Large intestine (tissue), 3 donors: Measurements from ENCODE around the gene ANTKMT. TPM values are rescaled to one million over a fixed set of nuclear protein-coding genes. Genes with fewer than 3 reads are reported as not detected.
A peak's percentile ranks its signal among the peaks of the same experiment; 100 is the strongest.

ENCODE experiments used
- DNase-seq, 2 donors: peaks; one replicate each; pipeline versions ENCODE4 v3.0.0 to v3.0.0-alpha.2; 2013
- H3K27ac ChIP-seq: one replicate; pipeline ENCODE4 v1.5.1; 2013; ENCODE audit warnings: low read length
- H3K27me3 ChIP-seq: 2 replicates; pipeline ENCODE4 v1.6.1; 2013; ENCODE audit warnings: low read length; ENCODE audit not compliant: control insufficient read depth, insufficient read depth
- H3K36me3 ChIP-seq: 2 replicates; pipeline ENCODE4 v1.6.1; 2013; ENCODE audit warnings: low read length; ENCODE audit not compliant: control insufficient read depth, insufficient read depth
- H3K4me1 ChIP-seq: one replicate; pipeline ENCODE4 v1.6.1; 2013; ENCODE audit warnings: low read length; ENCODE audit not compliant: control insufficient read depth, insufficient read depth
- H3K4me3 ChIP-seq: one replicate; pipeline ENCODE4 v1.5.1; 2013; ENCODE audit warnings: low read length
- H3K9me3 ChIP-seq: one replicate; pipeline ENCODE4 v1.6.1; 2013; ENCODE audit warnings: mild to moderate bottlenecking, low read depth, low read length, moderate library complexity; ENCODE audit not compliant: control insufficient read depth
- WGBS: methylation state at CpG from one replicate; pipeline ENCODE4 v1.1.5; 2013; ENCODE audit warnings: low lambda C conversion rate; ENCODE audit not compliant: insufficient coverage; 5-methylcytosine and 5-hydroxymethylcytosine counted together
- polyA plus RNA-seq: library from polyadenylated mRNA; unstranded; fragments of 120-200 nt; gene quantifications from one replicate; pipeline ENCODE4 v1.2.1, GENCODE V29; 2013

ANTKMT gene
- polyA plus RNA-seq, 1 donor: 23.0 TPM

- no peak for DNase-seq
- H3K4me3 ChIP-seq: no peak overlapping the region
- peaks cover 21% of the 10 kb centered on the region for H3K27me3 ChIP-seq
- no CpG with 5 or more reads among the region's 9 CpGs for WGBS
- H3K9me3 ChIP-seq: peaks cover 20% of the 10 kb centered on the region
- peaks cover 29% of the 10 kb centered on the region for H3K4me1 ChIP-seq
- peaks cover 6% of the 10 kb centered on the region for H3K36me3 ChIP-seq
- H3K27ac ChIP-seq: no peak overlapping the region
Measured at GRCh38 chr16:723695-724094, 2.7 kb downstream of the ANTKMT start.

GRCh38 chr16:724188-725040, 3.5 kb downstream of the ANTKMT start:
- no CpG with 5 or more reads among the region's 29 CpGs for WGBS
- Histone ChIP-seq H3K27me3 (peaks cover 21% of the 10 kb centered on the region), H3K27ac (no peak overlapping the region), H3K36me3 (peaks cover 6% of the 10 kb centered on the region), H3K4me3 (no peak overlapping the region), H3K4me1 (peaks cover 23% of the 10 kb centered on the region), H3K9me3 (peaks cover 20% of the 10 kb centered on the region)
- no peak for DNase-seq

DNA sequence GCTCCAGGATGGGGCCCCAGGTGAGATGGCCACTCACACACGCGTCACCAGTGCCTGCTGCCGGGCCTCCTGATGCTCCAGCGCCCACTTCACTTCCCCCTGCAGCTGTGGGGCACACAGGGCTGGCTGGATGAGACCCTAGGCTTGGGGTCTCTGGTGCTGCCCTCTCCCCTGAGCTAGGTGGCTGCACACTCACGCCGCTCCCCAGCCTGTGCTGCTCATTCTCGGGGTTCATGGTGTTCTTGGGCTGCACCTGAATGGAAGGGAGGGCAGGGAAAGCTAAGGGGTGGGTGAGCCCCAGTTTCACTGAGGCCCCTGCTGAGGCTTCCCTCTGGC, 4.1 kb downstream of the ANTKMT start:
- Histone ChIP-seq H3K4me1 (peaks cover 19% of the 10 kb centered on the region), H3K27me3 (peaks cover 21% of the 10 kb centered on the region), H3K4me3 (no peak overlapping the region), H3K27ac (no peak overlapping the region), H3K9me3 (peaks cover 20% of the 10 kb centered on the region), H3K36me3 (peaks cover 10% of the 10 kb centered on the region)
- WGBS: no CpG with 5 or more reads among the region's 7 CpGs
- no peak for DNase-seq

- H3K4me3 ChIP-seq: no peak overlapping the region
- peaks cover 21% of the 10 kb centered on the region for H3K27me3 ChIP-seq
- peaks cover 14% of the 10 kb centered on the region for H3K4me1 ChIP-seq
- no CpG with 5 or more reads among the region's 23 CpGs for WGBS
- H3K36me3 ChIP-seq: peaks cover 17% of the 10 kb centered on the region
- no peak overlapping the region for H3K27ac ChIP-seq
- no peak for DNase-seq
- H3K9me3 ChIP-seq: peaks cover 18% of the 10 kb centered on the region
Measured at GRCh38 chr16:725463-726187, 4.7 kb downstream of the ANTKMT start.

DNA sequence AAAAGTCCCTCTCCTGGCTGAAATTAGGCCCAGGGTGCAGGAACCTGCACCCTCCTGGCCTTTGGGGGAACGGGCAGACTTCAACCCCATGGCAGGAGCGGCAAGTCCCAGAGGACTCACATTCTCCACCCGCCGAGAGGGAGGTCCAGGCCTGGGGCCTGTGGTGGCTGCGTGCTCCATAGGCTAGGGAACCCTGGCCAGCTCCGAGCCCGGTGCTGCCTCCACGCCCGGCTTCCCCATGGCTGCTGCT, 5.2 kb downstream of the ANTKMT start:
- Histone ChIP-seq H3K9me3 (peaks cover 17% of the 10 kb centered on the region), H3K4me3 (no peak overlapping the region), H3K27me3 (peaks cover 21% of the 10 kb centered on the region), H3K4me1 (peaks cover 14% of the 10 kb centered on the region), H3K36me3 (peaks cover 21% of the 10 kb centered on the region), H3K27ac (no peak overlapping the region)
- no peak for DNase-seq
- no CpG with 5 or more reads among the region's 9 CpGs for WGBS

DNA sequence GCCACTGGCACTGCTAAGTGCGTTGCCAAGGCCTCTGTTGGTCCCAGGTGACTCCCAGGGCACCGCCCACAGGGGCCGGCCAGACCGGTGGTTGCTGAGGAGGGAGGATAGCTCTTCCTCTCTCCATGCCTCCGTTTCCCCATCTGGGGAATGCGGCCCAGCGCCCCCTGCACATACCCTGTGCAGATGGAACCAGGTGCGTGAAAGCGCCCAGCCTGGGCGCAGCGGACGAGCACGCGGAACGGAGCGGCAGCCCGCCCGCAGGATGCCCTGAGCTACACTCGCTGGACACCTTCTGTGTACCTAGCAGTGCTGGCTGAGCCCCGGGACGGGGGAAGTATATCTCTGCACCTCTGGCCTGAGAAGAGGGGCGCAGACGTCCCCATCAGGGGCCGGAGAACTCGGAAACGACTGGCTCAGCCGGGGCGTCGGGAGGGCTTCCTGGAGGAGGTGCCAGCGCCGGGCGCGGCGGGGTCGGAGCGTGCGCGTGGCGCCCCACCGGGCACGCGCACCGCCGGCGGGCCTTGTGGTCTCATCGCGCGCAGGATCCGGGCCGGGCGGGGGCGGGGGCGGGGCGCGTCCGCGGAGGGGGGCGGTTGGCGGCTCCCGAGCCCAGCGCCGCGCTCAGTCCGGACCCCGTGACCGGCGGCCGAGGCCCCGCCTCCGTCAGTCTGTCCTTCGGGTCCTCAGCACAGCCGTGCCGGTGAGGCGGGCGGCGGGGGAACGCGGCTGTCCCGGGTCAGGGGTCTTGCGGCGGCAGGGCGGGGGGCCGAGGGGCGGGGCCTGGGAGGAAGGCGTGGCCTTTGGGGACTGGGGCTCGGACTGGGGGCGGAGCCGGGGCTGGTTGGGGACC, 5.7 kb downstream of the ANTKMT start, which contains the start of the genes CCDC78 and HAGHL:
Gene CCDC78, minus strand, starts transcription at position 6 of the 853 bp plus-strand sequence. CDS start 76 bp downstream, outside the sequence.
Gene HAGHL, plus strand, starts transcription at position 669 of the 853 bp plus-strand sequence. CDS start 404 bp downstream, outside the sequence.
- no CpG with 5 or more reads among the region's 88 CpGs for WGBS
- peaks cover 14% of the 10 kb centered on the region for H3K4me1 ChIP-seq
- H3K27ac ChIP-seq: no peak within 1 kb of the TSS
- H3K9me3 ChIP-seq: peaks cover 13% of the 10 kb centered on the region
- H3K36me3 ChIP-seq: peaks cover 26% of the 10 kb centered on the region
- peak within 1 kb of the TSS; percentile 42 for H3K4me3 ChIP-seq
- no peak for DNase-seq
- peaks cover 21% of the 10 kb centered on the region for H3K27me3 ChIP-seq

DNA sequence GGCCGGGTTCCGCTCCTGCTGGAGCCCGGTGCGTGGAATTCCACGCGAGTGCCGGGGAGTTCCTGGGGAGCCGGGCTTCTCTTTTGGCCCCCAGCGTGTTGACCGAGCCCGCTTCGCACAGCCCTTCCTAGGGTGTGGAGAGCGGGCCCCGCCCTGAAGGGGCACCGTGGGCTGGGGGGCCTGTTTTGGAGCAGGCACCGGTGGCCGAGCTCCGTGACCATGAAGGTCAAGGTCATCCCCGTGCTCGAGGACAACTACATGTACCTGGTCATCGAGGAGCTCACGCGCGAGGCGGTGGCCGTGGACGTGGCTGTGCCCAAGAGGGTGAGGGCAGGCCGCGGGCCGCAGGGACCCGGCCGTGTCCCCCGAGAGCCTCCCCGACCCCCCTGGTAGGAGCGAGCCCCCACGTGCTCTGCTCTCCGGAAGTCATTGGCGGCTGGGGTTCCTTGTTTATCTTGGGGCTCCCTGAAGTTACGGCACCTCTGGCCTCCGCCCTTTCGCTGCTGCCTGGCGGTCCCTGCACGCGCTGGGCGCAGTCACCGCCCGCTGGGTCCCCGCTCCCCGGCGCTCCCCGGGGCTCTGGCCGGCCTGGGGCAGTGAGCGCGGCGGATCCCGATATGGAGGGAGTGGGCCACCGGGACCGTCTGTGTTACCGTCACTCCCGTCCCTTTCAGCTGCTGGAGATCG, 6.5 kb downstream of the ANTKMT start:
- H3K27me3 ChIP-seq: peaks cover 21% of the 10 kb centered on the region
- H3K4me1 ChIP-seq: peaks cover 14% of the 10 kb centered on the region
- H3K36me3 ChIP-seq: peaks cover 30% of the 10 kb centered on the region
- DNase-seq: peak in 1 of 2 donors; percentile 55
- no peak overlapping the region for H3K27ac ChIP-seq
- H3K9me3 ChIP-seq: peaks cover 7% of the 10 kb centered on the region
- peak overlapping the region; percentile 42 for H3K4me3 ChIP-seq
- WGBS: no CpG with 5 or more reads among the region's 61 CpGs

GRCh38 chr16:728131-728889, 7.4 kb downstream of the ANTKMT start:
- H3K27ac ChIP-seq: no peak overlapping the region
- peaks cover 14% of the 10 kb centered on the region for H3K4me1 ChIP-seq
- H3K36me3 ChIP-seq: peaks cover 32% of the 10 kb centered on the region
- no CpG with 5 or more reads among the region's 80 CpGs for WGBS
- H3K4me3 ChIP-seq: no peak overlapping the region
- peaks cover 21% of the 10 kb centered on the region for H3K27me3 ChIP-seq
- peaks cover 7% of the 10 kb centered on the region for H3K9me3 ChIP-seq
- peak; percentile 65 to 79 for DNase-seq

DNA sequence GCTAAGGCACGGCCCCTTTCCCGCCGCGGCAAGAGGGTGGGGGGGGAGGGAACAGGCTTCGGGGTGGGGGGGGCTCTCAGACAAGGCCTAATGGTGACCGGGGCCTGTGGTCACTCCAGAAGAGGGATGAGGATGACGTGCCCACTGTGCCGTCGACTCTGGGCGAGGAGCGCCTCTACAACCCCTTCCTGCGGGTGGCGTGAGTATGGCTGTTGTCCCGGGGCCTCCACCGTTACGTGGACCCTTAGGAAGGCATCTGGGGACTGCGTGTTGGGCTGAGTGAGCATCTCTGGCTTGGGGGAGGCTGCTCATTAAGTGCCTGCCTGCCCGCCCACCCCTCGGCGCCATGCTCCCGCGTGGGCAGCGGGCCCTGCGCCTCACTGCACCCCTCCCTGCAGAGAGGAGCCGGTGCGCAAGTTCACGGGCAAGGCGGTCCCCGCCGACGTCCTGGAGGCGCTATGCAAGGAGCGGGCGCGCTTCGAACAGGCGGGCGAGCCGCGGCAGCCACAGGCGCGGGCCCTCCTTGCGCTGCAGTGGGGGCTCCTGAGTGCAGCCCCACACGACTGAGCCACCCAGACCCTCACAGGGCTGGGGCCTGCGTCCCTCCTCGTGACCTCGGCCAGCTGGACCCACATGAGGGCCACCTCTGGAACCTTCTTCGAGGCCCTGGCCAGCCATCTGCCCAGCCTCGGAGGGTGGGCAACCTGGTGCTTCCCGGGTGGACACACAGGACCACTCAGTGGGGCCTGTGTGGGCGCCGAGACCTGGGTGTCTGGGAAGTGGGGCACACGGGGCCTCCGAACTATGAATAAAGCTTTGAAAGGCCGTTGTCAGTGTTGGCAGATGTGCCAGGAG, 8.2 kb downstream of the ANTKMT start:
- H3K4me3 ChIP-seq: no peak overlapping the region
- no peak overlapping the region for H3K27ac ChIP-seq
- DNase-seq: no peak
- 90% methylated on average over 2 of the region's 55 CpGs for WGBS
- peaks cover 38% of the 10 kb centered on the region for H3K36me3 ChIP-seq
- peaks cover 14% of the 10 kb centered on the region for H3K4me1 ChIP-seq
- peaks cover 7% of the 10 kb centered on the region for H3K9me3 ChIP-seq
- H3K27me3 ChIP-seq: peaks cover 21% of the 10 kb centered on the region
